WTC11 (cell line): ENCODE results near the gene SYNPO2. TPM values are rescaled to one million over a fixed set of nuclear protein-coding genes. Genes with fewer than 3 reads are reported as not detected.

Experiments
- ATAC-seq: fragments of 200-7000 bp; cut with Tn5 transposase; 2 replicates; pipeline ENCODE4 v1.10.0; 2021; ENCODE audit warnings: mild to moderate bottlenecking, moderate library complexity
- CTCF ChIA-PET: fragments of 300-600 bp; sonication (Branson Sonifier 250); formaldehyde crosslinking; loops from one replicate; lab custom pipeline; 2021; ENCODE audit warnings: antibody characterized with exemption; lab: Charles Lee
- POLR2A ChIA-PET: fragments of 350-600 bp; sonication (Branson Sonifier 250); formaldehyde crosslinking; loops from one replicate; lab custom pipeline; 2021; ENCODE audit warnings: antibody characterized with exemption; lab: Charles Lee
- DNase-seq: peaks from one replicate; pipeline ENCODE4 v3.0.0; 2021; ENCODE audit warnings: low spot score
- H3K27ac Mint-ChIP-seq: 2 replicates; pipeline ENCODE4 v1.8.0; 2021; ENCODE audit warnings: mixed read lengths
- H3K27me3 Mint-ChIP-seq: 2 replicates; pipeline ENCODE4 v1.8.0; 2021; ENCODE audit warnings: low read depth, mild to moderate bottlenecking, moderate library complexity, mixed read lengths
- H3K36me3 Mint-ChIP-seq: 2 replicates; pipeline ENCODE4 v1.8.0; 2021; ENCODE audit warnings: mixed read lengths
- H3K4me1 Mint-ChIP-seq: 2 replicates; pipeline ENCODE4 v1.8.0; 2022; ENCODE audit warnings: mixed read lengths
- H3K4me3 Mint-ChIP-seq: 2 replicates; pipeline ENCODE4 v1.8.0; 2021; ENCODE audit warnings: mild to moderate bottlenecking, moderate library complexity, mixed read lengths
- H3K9me3 Mint-ChIP-seq: 2 replicates; pipeline ENCODE4 v1.8.0; 2021; ENCODE audit warnings: mixed read lengths
- ATF1 ChIP-seq: sonication (generic); formaldehyde crosslinking; IDR thresholded peaks from 2 replicates; pipeline ENCODE4 v1.8.1; 2023; ENCODE audit warnings: mild to moderate bottlenecking, moderate library complexity, missing genetic modification reagents
- CBFB ChIP-seq: sonication (generic); formaldehyde crosslinking; IDR thresholded peaks from 2 replicates; pipeline ENCODE4 v1.8.1; 2022; ENCODE audit warnings: mild to moderate bottlenecking, low read depth, missing genetic modification reagents
- CTCF ChIP-seq: fragments of 200-600 bp; IDR thresholded peaks from 2 replicates; pipeline ENCODE4 v1.8.0; 2022; ENCODE audit warnings: antibody characterized with exemption
- E2F1 ChIP-seq: sonication (generic); formaldehyde crosslinking; IDR thresholded peaks from 2 replicates; pipeline ENCODE4 v1.8.0; 2022; ENCODE audit warnings: mild to moderate bottlenecking, missing genetic modification reagents
- EMX1 ChIP-seq: fragments of 250-450 bp; sonication (Bioruptor Pico); IDR thresholded peaks from 2 replicates; pipeline ENCODE4 v1.8.0; 2021; ENCODE audit warnings: mild to moderate bottlenecking
- ETV6 ChIP-seq: sonication (generic); formaldehyde crosslinking; IDR thresholded peaks from 2 replicates; pipeline ENCODE4 v1.8.1; 2022; ENCODE audit warnings: mild to moderate bottlenecking, missing genetic modification reagents
- FOXK1 ChIP-seq: sonication (generic); formaldehyde crosslinking; IDR thresholded peaks from 2 replicates; pipeline ENCODE4 v1.8.0; 2022; ENCODE audit warnings: mild to moderate bottlenecking, moderate library complexity, missing genetic modification reagents
- FOXP1 ChIP-seq: sonication (generic); formaldehyde crosslinking; IDR thresholded peaks from 2 replicates; pipeline ENCODE4 v1.8.0; 2022; ENCODE audit warnings: missing genetic modification reagents, mild to moderate bottlenecking, moderate library complexity, borderline replicate concordance
- MLX ChIP-seq: sonication (generic); formaldehyde crosslinking; IDR thresholded peaks from 2 replicates; pipeline ENCODE4 v1.8.1; 2023; ENCODE audit warnings: mild to moderate bottlenecking, missing genetic modification reagents, moderate library complexity
- NFATC4 ChIP-seq: fragments of 250-450 bp; sonication (Bioruptor Pico); IDR thresholded peaks from 2 replicates; pipeline ENCODE4 v1.9.0; 2021; ENCODE audit warnings: mild to moderate bottlenecking
- NFE2L1 ChIP-seq: sonication (generic); formaldehyde crosslinking; IDR thresholded peaks from 2 replicates; pipeline ENCODE4 v1.8.1; 2023; ENCODE audit warnings: missing genetic modification reagents
- TP53 ChIP-seq: sonication (generic); formaldehyde crosslinking; IDR thresholded peaks from 2 replicates; pipeline ENCODE4 v1.8.1; 2023; ENCODE audit warnings: mild to moderate bottlenecking, missing genetic modification reagents
- ZNF281 ChIP-seq: sonication (generic); formaldehyde crosslinking; IDR thresholded peaks from 2 replicates; pipeline ENCODE4 v1.8.0; 2023; ENCODE audit warnings: mild to moderate bottlenecking, missing genetic modification reagents
- ZNF317 ChIP-seq: sonication (generic); formaldehyde crosslinking; IDR thresholded peaks from 2 replicates; pipeline ENCODE4 v1.8.1; 2023; ENCODE audit warnings: low read depth, mild to moderate bottlenecking, moderate library complexity, missing genetic modification reagents, borderline replicate concordance
- ZNF416 ChIP-seq: fragments of 250-450 bp; sonication (Bioruptor Pico); IDR thresholded peaks from 2 replicates; pipeline ENCODE4 v1.9.0; 2021; ENCODE audit warnings: mild to moderate bottlenecking, inconsistent platforms
- ZNF512 ChIP-seq: sonication (generic); formaldehyde crosslinking; IDR thresholded peaks from 2 replicates; pipeline ENCODE4 v1.8.1; 2022; ENCODE audit warnings: missing genetic modification reagents, borderline replicate concordance
- ZSCAN18 ChIP-seq: fragments of 250-450 bp; sonication (Bioruptor Pico); IDR thresholded peaks from 2 replicates; pipeline ENCODE4 v2.1.2; 2022; ENCODE audit warnings: mild to moderate bottlenecking, moderate library complexity
- total RNA-seq: library from RNA; stranded (reverse); gene quantifications from 3 replicates; pipeline ENCODE4 v1.2.3, GENCODE V29; 2021
- TF ChIP-seq, protein P1 (sequence below): fragments of 250-450 bp; sonication (Bioruptor Pico); IDR thresholded peaks from 2 replicates; pipeline ENCODE4 v1.9.0; 2021; ENCODE audit warnings: mild to moderate bottlenecking

SYNPO2 gene
- total RNA-seq, 1 experiment from 2014 or later = 1.9 TPM

- Mint-ChIP-seq H3K27ac (no peak overlapping the region), H3K27me3 (no peaks in the 10 kb centered on the region), H3K36me3 (no peaks in the 10 kb centered on the region), H3K4me3 (no peak overlapping the region), H3K9me3 (no peaks in the 10 kb centered on the region), H3K4me1 (peaks cover 16% of the 10 kb centered on the region)
- TF ChIP-seq CTCF (peak; percentile 39; the same call in 1 of the 2 replicates), NFE2L1 (CRISPR knock-in tag) (0 out of 2 replicates have a peak, but pooled peaks have one; percentile 8), ZNF317 (no peak), ZSCAN18 (0 out of 2 replicates have a peak, but pooled peaks have one; percentile 7)
- ChIA-PET CTCF (interaction anchor here (0.6 to 2.3 kb wide), 32 partner anchors 8 to 392 kb away, joined by 3 to 18 read pairs (median 5); partner anchors contain the start of genes SEC24D and SYNPO2), POLR2A (no interaction called here)
- ATAC-seq (peak; percentile 99), DNase-seq (peak; percentile 41)
These were observed 23.5 kb upstream of the SYNPO2 start for GRCh38 chr4:118865091-118865708.

DNA sequence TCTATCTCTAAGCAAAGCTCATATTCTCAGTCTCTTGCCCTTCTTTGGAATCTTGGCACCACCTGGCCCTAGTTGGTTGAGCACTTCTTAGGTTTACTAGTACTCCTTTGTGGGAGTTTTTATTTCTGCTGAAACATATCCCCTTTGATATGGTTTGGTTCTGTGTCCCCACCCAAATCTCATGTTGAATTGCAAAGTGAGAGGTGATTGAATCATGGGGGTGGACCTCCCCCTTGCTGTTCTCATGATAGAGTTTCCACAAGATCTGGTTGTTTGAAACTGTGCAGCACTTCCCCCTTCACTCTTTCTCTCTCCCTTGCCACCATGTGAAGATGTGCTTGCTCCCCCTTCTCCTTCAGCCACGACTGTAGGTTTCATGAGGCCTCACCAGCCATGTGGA is 22.2 kb upstream of the SYNPO2 start:
- ATAC-seq (no peak), DNase-seq (no peak)
- Mint-ChIP-seq H3K36me3 (no peaks in the 10 kb centered on the region), H3K4me3 (no peak overlapping the region)
- POLR2A ChIA-PET = no interaction called here
- TF ChIP-seq NFATC4 (CRISPR knock-in tag) (no peak), NFE2L1 (CRISPR knock-in tag) (no peak)
- TF ChIP-seq, protein P1, sequence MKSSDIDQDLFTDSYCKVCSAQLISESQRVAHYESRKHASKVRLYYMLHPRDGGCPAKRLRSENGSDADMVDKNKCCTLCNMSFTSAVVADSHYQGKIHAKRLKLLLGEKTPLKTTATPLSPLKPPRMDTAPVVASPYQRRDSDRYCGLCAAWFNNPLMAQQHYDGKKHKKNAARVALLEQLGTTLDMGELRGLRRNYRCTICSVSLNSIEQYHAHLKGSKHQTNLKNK (CRISPR knock-in tag) = no peak
- TF ChIP-seq, all 79 proteins: peak for 0
- no peak overlapping the region for H3K27ac Mint-ChIP-seq
- H3K4me1 Mint-ChIP-seq = peaks cover 25% of the 10 kb centered on the region
- H3K27me3 Mint-ChIP-seq = no peaks in the 10 kb centered on the region
- CTCF ChIA-PET = interaction anchor here (0.6 kb wide), 1 partner anchor 721 kb away, joined by 4 read pairs; no protein-coding TSS in a partner anchor
- H3K9me3 Mint-ChIP-seq = no peaks in the 10 kb centered on the region

- Mint-ChIP-seq H3K27ac (no peak overlapping the region), H3K9me3 (no peaks in the 10 kb centered on the region), H3K4me3 (no peak overlapping the region), H3K36me3 (no peaks in the 10 kb centered on the region), H3K27me3 (no peaks in the 10 kb centered on the region), H3K4me1 (peaks cover 25% of the 10 kb centered on the region)
- ChIA-PET CTCF (no interaction called here), POLR2A (no interaction called here)
- no peak for ATAC-seq
- no peak for DNase-seq
- TF ChIP-seq FOXK1 (CRISPR knock-in tag) = no peak
- no peak for TF ChIP-seq EMX1
- no peak for TF ChIP-seq ZNF416
- no peak for TF ChIP-seq ZNF281 (CRISPR knock-in tag)
- no peak for TF ChIP-seq FOXP1 (CRISPR knock-in tag)
- no peak for TF ChIP-seq ZNF512
- TF ChIP-seq MLX = no peak
- TF ChIP-seq TP53 (CRISPR knock-in tag) = no peak
- no peak for TF ChIP-seq CBFB (CRISPR knock-in tag)
- no peak for TF ChIP-seq ETV6 (CRISPR knock-in tag)
- TF ChIP-seq E2F1 = no peak
- TF ChIP-seq ATF1 (CRISPR knock-in tag) = no peak
These were observed 21.2 kb upstream of the SYNPO2 start for GRCh38 chr4:118867311-118868067.
